Endothelial cell of umbilical vein (primary cell): ENCODE results near the gene COPS2. TPM values are rescaled to one million over a fixed set of nuclear protein-coding genes. Genes with fewer than 3 reads are reported as not detected.

Source experiments
- Bru-seq: library from RNA; stranded (reverse); fragments of 400-500 nt; gene quantifications from one replicate; lab custom pipeline; 2021; lab: Mats Ljungman, UMichigan
- BruChase-seq, 2 experiments: library from RNA; stranded (reverse); fragments of 400-500 nt; gene quantifications; one replicate each; lab custom pipeline; 2021; lab: Mats Ljungman, UMichigan
- BruUV-seq: library from RNA; stranded (reverse); fragments of 400-500 nt; replicated peaks from 2 replicates; lab custom pipeline; 2021; lab: Mats Ljungman, UMichigan
- CTCF ChIA-PET: fragments of 300-600, 350-600 bp; sonication (Branson Sonifier 250); formaldehyde crosslinking; loops from one replicate; lab custom pipeline; 2021; ENCODE audit warnings: antibody characterized with exemption, inconsistent platforms; lab: Charles Lee
- POLR2A ChIA-PET: fragments of 300-600, 350-600 bp; sonication (Branson Sonifier 250); formaldehyde crosslinking; loops from one replicate; lab custom pipeline; 2021; ENCODE audit warnings: antibody characterized with exemption, inconsistent platforms; lab: Charles Lee
- DNase-seq: peaks from one replicate; pipeline ENCODE4 v3.0.0-alpha.2; 2011; ENCODE audit warnings: low read depth, low spot score
- FAIRE-seq: peaks from 2 replicates; lab custom pipeline; 2011; peaks lifted over from hg19 to GRCh38; lab: Jason Lieb, UNC
- H2AFZ ChIP-seq: 2 replicates; pipeline ENCODE4 v1.6.0; 2012; ENCODE audit warnings: low read depth, low read length, control low read depth, inconsistent platforms
- H3K27ac ChIP-seq: 2 replicates; pipeline ENCODE4 v1.5.1; 2011; ENCODE audit warnings: low read depth, mild to moderate bottlenecking, control low read depth, low read length, moderate library complexity; ENCODE audit not compliant: insufficient read depth
- H3K27me3 ChIP-seq, 2 experiments: 2 replicates each; pipeline versions ENCODE4 v1.6.0 to v1.6.1; 2011; ENCODE audit warnings: low read length in 2 of 2, mixed read lengths in 1 of 2; ENCODE audit not compliant: control insufficient read depth in 2 of 2, insufficient read depth in 2 of 2
- H3K36me3 ChIP-seq, 2 experiments: 2 replicates in 1 of 2; 3 replicates in 1 of 2; pipeline ENCODE4 v1.5.1; 2011; ENCODE audit warnings: low read length in 2 of 2, mild to moderate bottlenecking in 1 of 2, moderate library complexity in 1 of 2; ENCODE audit not compliant: control insufficient read depth in 2 of 2, insufficient read depth in 2 of 2; ENCODE audit errors: extremely low read depth in 1 of 2
- H3K4me1 ChIP-seq: 3 replicates; pipeline ENCODE4 v1.5.1; 2011; ENCODE audit warnings: mild to moderate bottlenecking, low read length; ENCODE audit not compliant: control insufficient read depth, insufficient read depth; ENCODE audit errors: extremely low read depth
- H3K4me2 ChIP-seq: 2 replicates; pipeline ENCODE4 v1.6.1; 2011; ENCODE audit warnings: low read length, control low read depth, mixed read lengths; ENCODE audit not compliant: insufficient read depth
- H3K4me3 ChIP-seq, 3 experiments: fragments of 200-600 bp in 1 of 3; sonication (generic), shearing (Covaris generic) in 1 of 3; replicated peaks in 1 of 3; 2 replicates each; pipeline ENCODE4 v1.5.1; 2011 to 2016; ENCODE audit warnings: control low read depth in 3 of 3, low read length in 3 of 3, mild to moderate bottlenecking in 2 of 3, inconsistent platforms in 1 of 3, low read depth in 1 of 3, moderate library complexity in 1 of 3; ENCODE audit not compliant: insufficient read depth in 1 of 3
- H3K79me2 ChIP-seq: 2 replicates; pipeline ENCODE4 v1.6.0; 2012; ENCODE audit warnings: low read length, inconsistent platforms; ENCODE audit not compliant: control insufficient read depth, insufficient read depth
- H3K9ac ChIP-seq: replicated peaks from 2 replicates; pipeline ENCODE3; 2011; ENCODE audit warnings: low read length, control low read depth; ENCODE audit not compliant: insufficient read depth; ENCODE audit errors: extremely low read depth
- H3K9me1 ChIP-seq: replicated peaks from 3 replicates; pipeline ENCODE4 v1.6.0; 2011; ENCODE audit warnings: mild to moderate bottlenecking, low read length; ENCODE audit not compliant: control insufficient read depth, insufficient read depth; ENCODE audit errors: extremely low read depth
- H3K9me3 ChIP-seq: replicated peaks from 2 replicates; pipeline ENCODE4 v1.5.1; 2012; ENCODE audit warnings: low read length, inconsistent platforms; ENCODE audit not compliant: control insufficient read depth, insufficient read depth
- H4K20me1 ChIP-seq: replicated peaks from 2 replicates; pipeline ENCODE3; 2011; ENCODE audit warnings: mild to moderate bottlenecking, low read length; ENCODE audit not compliant: control insufficient read depth, insufficient read depth; ENCODE audit errors: extremely low read depth
- CTCF ChIP-seq, 2 donors: IDR thresholded peaks; 1 replicate in 1 of 2; 2 replicates in 1 of 2; pipeline ENCODE4 v1.5.1; 2011; ENCODE audit warnings: low read length in 2 of 2, mild to moderate bottlenecking in 2 of 2, moderate library complexity in 2 of 2, control low read depth in 1 of 2, inconsistent platforms in 1 of 2, low read depth in 1 of 2; ENCODE audit not compliant: insufficient read depth in 1 of 2; ENCODE audit errors: extremely low read depth in 1 of 2
- EZH2 ChIP-seq: IDR thresholded peaks from 2 replicates; pipeline ENCODE4 v1.6.1; 2012; ENCODE audit warnings: borderline replicate concordance, low read depth, mild to moderate bottlenecking, moderate library complexity, low read length, inconsistent platforms; ENCODE audit not compliant: severe bottlenecking
- FOS ChIP-seq: IDR thresholded peaks from 2 replicates; pipeline ENCODE4 v1.6.1; 2011; ENCODE audit warnings: mild to moderate bottlenecking, low read length, moderate library complexity, borderline replicate concordance; ENCODE audit not compliant: insufficient read depth
- GATA2 ChIP-seq: IDR thresholded peaks from 2 replicates; pipeline ENCODE4 v1.7.0; 2011; ENCODE audit warnings: low read depth, mild to moderate bottlenecking, moderate library complexity, mixed read lengths, low read length; ENCODE audit not compliant: insufficient read length, insufficient read depth
- JUN ChIP-seq: IDR thresholded peaks from 2 replicates; pipeline ENCODE4 v1.6.1; 2011; ENCODE audit warnings: borderline replicate concordance, low read depth; ENCODE audit not compliant: insufficient read length, insufficient read depth
- MYC ChIP-seq: IDR thresholded peaks from one replicate; pipeline ENCODE4 v1.6.1; 2011; ENCODE audit warnings: mild to moderate bottlenecking, low read depth, low read length
- POLR2A ChIP-seq: IDR thresholded peaks from 2 replicates; pipeline ENCODE4 v1.6.1; 2012; ENCODE audit warnings: low read depth, mild to moderate bottlenecking, control low read depth, low read length
- POLR2AphosphoS5 ChIP-seq: IDR thresholded peaks from 2 replicates; pipeline ENCODE4 v1.6.1; 2012; ENCODE audit warnings: low read depth, mild to moderate bottlenecking, control low read depth, low read length, moderate library complexity; ENCODE audit not compliant: insufficient read depth
- dilution Hi-C: fragments of 300-500 bp; cut with MboI; formaldehyde crosslinking; loops from one replicate; pipeline ENCODE4 v1.15.0; 2019; ENCODE audit warnings: low sequenced_read_pairs; ENCODE audit not compliant: extremely low pct_ligation_motif_present
- intact Hi-C: fragments of 100-400 bp; cut with micrococcal nuclease; formaldehyde crosslinking; loops from one replicate; pipeline ENCODE4 v1.10.0; 2022
- long read RNA-seq: library from polyadenylated mRNA; stranded (forward); transcript quantifications from one replicate; pipeline ENCODE4 v2.0.0, GENCODE V29; 2021
- polyA minus RNA-seq, 3 experiments: library from RNA; depleted of rRNA, polyadenylated mRNA; stranded (reverse); fragments of >200 nt; gene quantifications; 1 replicate in 1 of 3; 2 replicates in 2 of 3; pipeline ENCODE4 v1.2.3, GENCODE V29; 2011
- polyA plus RNA-seq, 4 experiments: library from polyadenylated mRNA; depleted of rRNA in 3 of 4; stranded (reverse) in 3 of 4; unstranded in 1 of 4; fragments of >200 nt; gene quantifications; 2 replicates each; pipeline versions ENCODE4 v1.2.1 to v1.2.3, GENCODE V29; 2011 to 2012; ENCODE audit warnings: missing spikeins in 1 of 4
- total RNA-seq: library from RNA; stranded (reverse); gene quantifications from 2 replicates; pipeline ENCODE4 v1.2.3, GENCODE V29; 2021
- TF ChIP-seq, protein P1 (sequence below): IDR thresholded peaks from 2 replicates; pipeline ENCODE4 v1.6.1; 2011; ENCODE audit not compliant: insufficient read depth, insufficient read length

COPS2 gene
- total RNA-seq: 74.9 and 79.3 TPM in 2 replicates
- 14.8 and 20.2 TPM in 2 replicates for polyA plus RNA-seq
- 42.2 and 42.6 TPM in 2 replicates for polyA plus RNA-seq (2011; cell fraction: cytosol; rRNA removed)
- 22.2 and 32.4 TPM in 2 replicates for polyA plus RNA-seq (2011; cell fraction: nucleus; rRNA removed)
- polyA plus RNA-seq (2012): 50.1 and 99.1 TPM in 2 replicates
- 21.7 and 22.0 TPM in 2 replicates for polyA minus RNA-seq
- 45.4 TPM for polyA minus RNA-seq (2011; cell fraction: cytosol; rRNA and poly(A)+ RNA removed)
- 27.7 and 41.8 TPM in 2 replicates for polyA minus RNA-seq (2011; cell fraction: nucleus; rRNA and poly(A)+ RNA removed)
- percentile 96 among the genes with signal in this experiment for Bru-seq, nascent RNA
- BruChase-seq, experiment 1, labeled RNA remaining after a 6-hour chase: percentile 96 among the genes with signal in this experiment
- BruChase-seq, experiment 2, labeled RNA remaining after a 2-hour chase: percentile 95 among the genes with signal in this experiment
- long read RNA-seq, full-length matches to known transcripts: 99 of 122 reads
- long read RNA-seq, partial matches to known transcripts: 6 of 122 reads
- long read RNA-seq, other reads (novel, unspliced or antisense): 17 of 122 reads

GRCh38 chr15:49155110-49155833 is at the start of gene COPS2:
Gene COPS2, minus strand, starts transcription at chr15:49155599. Its CDS starts 21 bp downstream, at chr15:49155578.
- POLR2A ChIA-PET: interaction anchor here (0.6 to 1.7 kb wide), 3 partner anchors 15 to 1191 kb away, joined by 3 to 9 read pairs (median 7); partner anchors contain the start of gene GALK2
- H3K9ac ChIP-seq: peak within 1 kb of the TSS; percentile 89
- no peaks in the 10 kb centered on the region for H3K9me1 ChIP-seq
- intact Hi-C loops (loop anchor here (1.0 to 10.0 kb wide), 9 partner anchors 15 to 990 kb away; partner anchors contain the start of genes DUT, FAM227B, FBN1 and GALK2), dilution Hi-C loops (no loop called here)
- H3K79me2 ChIP-seq: peaks cover 71% of the 10 kb centered on the region
- CTCF ChIA-PET: interaction anchor here (0.8 to 3.4 kb wide), 14 partner anchors 10 to 990 kb away, joined by 3 to 26 read pairs (median 4); partner anchors contain the start of genes GALK2 and SECISBP2L
- no peaks in the 10 kb centered on the region for H3K27me3 ChIP-seq
- peaks cover 7% of the 10 kb centered on the region for H4K20me1 ChIP-seq
- TSS peak; percentile 41 for BruUV-seq
- H3K9me3 ChIP-seq: no peaks in the 10 kb centered on the region
- H3K4me3 ChIP-seq: peak within 1 kb of the TSS; percentile 82 to 96 (median 83)
- peaks cover 23% of the 10 kb centered on the region for H3K4me1 ChIP-seq
- DNase-seq (peak; percentile 99), FAIRE-seq (peak; percentile 85)
- H2AFZ ChIP-seq: peak within 1 kb of the TSS; percentile 79
- peak within 1 kb of the TSS; percentile 62 for H3K27ac ChIP-seq
- no peaks in the 10 kb centered on the region for H3K36me3 ChIP-seq
- TF ChIP-seq JUN: peak; percentile 23
- TF ChIP-seq MYC: no peak
- no peak for TF ChIP-seq CTCF (IDR thresholded peaks at IDR 0.05; ENCODE audit: extremely low read depth in 1 of 2, insufficient read depth in 1 of 2, low read depth in 1 of 2, low read length in 2 of 2)
- TF ChIP-seq, protein P1, sequence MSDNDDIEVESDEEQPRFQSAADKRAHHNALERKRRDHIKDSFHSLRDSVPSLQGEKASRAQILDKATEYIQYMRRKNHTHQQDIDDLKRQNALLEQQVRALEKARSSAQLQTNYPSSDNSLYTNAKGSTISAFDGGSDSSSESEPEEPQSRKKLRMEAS: no peak
- TF ChIP-seq EZH2: no peak
- TF ChIP-seq GATA2: no peak
- TF ChIP-seq POLR2A: peak; percentile 60
- no peak for TF ChIP-seq FOS
- TF ChIP-seq POLR2AphosphoS5: peak; percentile 67
- H3K4me2 ChIP-seq: peak within 1 kb of the TSS; percentile 100
